ENCODE results near the gene RREB1.

RREB1 gene

GRCh38 chr6:7087491-7087979 lies 20.2 kb upstream of the RREB1 start:
- Histone ChIP-seq H3K27me3 (ENCODE audit: control insufficient read depth, insufficient read depth, low read length) (no peaks in the 10 kb centered on the region), H3K36me3 (ENCODE audit: control insufficient read depth, insufficient read depth, low read length) (no peaks in the 10 kb centered on the region), H3K79me2 (no peaks in the 10 kb centered on the region), H3K4me3 (ENCODE audit: low read depth, low read length) (no peak overlapping the region), H3K4me2 (ENCODE audit: low read length) (no peak overlapping the region), H2AFZ (no peak overlapping the region), H3K27ac (no peak overlapping the region), H3K9me3 (ENCODE audit: control insufficient read depth, low read length) (no peaks in the 10 kb centered on the region), H3K4me1 (no peaks in the 10 kb centered on the region), H3K9ac (no peak overlapping the region)
- no peak for TF ChIP-seq CTCF (IDR thresholded peaks at IDR 0.05)

- Histone ChIP-seq H3K4me3 (ENCODE audit: low read depth, low read length) (no peak overlapping the region), H3K4me2 (ENCODE audit: low read length) (no peak overlapping the region), H3K79me2 (no peaks in the 10 kb centered on the region), H3K36me3 (ENCODE audit: control insufficient read depth, insufficient read depth, low read length) (no peaks in the 10 kb centered on the region), H3K4me1 (no peaks in the 10 kb centered on the region), H3K27me3 (ENCODE audit: control insufficient read depth, insufficient read depth, low read length) (no peaks in the 10 kb centered on the region), H3K9ac (no peak overlapping the region), H3K9me3 (ENCODE audit: control insufficient read depth, low read length) (no peaks in the 10 kb centered on the region), H2AFZ (no peak overlapping the region), H3K27ac (no peak overlapping the region)
- no peak for TF ChIP-seq CTCF (IDR thresholded peaks at IDR 0.05)
Measured at GRCh38 chr6:7088076-7088742, 19.6 kb upstream of the RREB1 start.

GRCh38 chr6:7098993-7099392 lies 8.8 kb upstream of the RREB1 start:
- H3K27me3 ChIP-seq (ENCODE audit: control insufficient read depth, insufficient read depth, low read length), result no peaks in the 10 kb centered on the region
- H3K4me2 ChIP-seq (ENCODE audit: low read length), result no peak overlapping the region
- H3K4me3 ChIP-seq (ENCODE audit: low read depth, low read length), result no peak overlapping the region
- H3K9ac ChIP-seq, result no peak overlapping the region
- H3K4me1 ChIP-seq, result no peaks in the 10 kb centered on the region
- H3K9me3 ChIP-seq (ENCODE audit: control insufficient read depth, low read length), result no peaks in the 10 kb centered on the region
- no peaks in the 10 kb centered on the region for H3K79me2 ChIP-seq
- no peak overlapping the region for H3K27ac ChIP-seq
- H3K36me3 ChIP-seq (ENCODE audit: control insufficient read depth, insufficient read depth, low read length), result no peaks in the 10 kb centered on the region
- no peak for TF ChIP-seq CTCF (IDR thresholded peaks at IDR 0.05)
- H2AFZ ChIP-seq, result no peak overlapping the region

- no peak overlapping the region for H3K4me2 ChIP-seq (ENCODE audit: low read length)
Measured at GRCh38 chr6:7100072-7100752, 7.5 kb upstream of the RREB1 start.

More at GRCh38 chr6:7100072-7100752, 7.5 kb upstream of the RREB1 start:
- H3K27ac ChIP-seq, result no peak overlapping the region
- no peak overlapping the region for H3K9ac ChIP-seq
- H2AFZ ChIP-seq, result no peak overlapping the region
- H3K4me1 ChIP-seq, result no peaks in the 10 kb centered on the region
- H3K27me3 ChIP-seq (ENCODE audit: control insufficient read depth, insufficient read depth, low read length), result no peaks in the 10 kb centered on the region
- H3K79me2 ChIP-seq, result no peaks in the 10 kb centered on the region
- H3K36me3 ChIP-seq (ENCODE audit: control insufficient read depth, insufficient read depth, low read length), result no peaks in the 10 kb centered on the region
- TF ChIP-seq CTCF (IDR thresholded peaks at IDR 0.05), result no peak
- H3K4me3 ChIP-seq (ENCODE audit: low read depth, low read length), result no peak overlapping the region
- no peaks in the 10 kb centered on the region for H3K9me3 ChIP-seq (ENCODE audit: control insufficient read depth, low read length)

Measured in parathyroid adenoma (tissue), 2 donors.